GM13977 (cell line): ENCODE measurements around the gene HHAT.

Experiments used
- DNase-seq: peaks from one replicate; pipeline ENCODE4 v3.0.0; 2012; ENCODE audit warnings: low spot score
- in situ Hi-C: fragments of 300-500 bp; cut with MboI; formaldehyde crosslinking; loops from one replicate; pipeline ENCODE4 v1.12.0; 2022; ENCODE audit warnings: low sequenced_read_pairs, low pct_unique_long_range_greater_than_20kb, mixed read lengths, inconsistent platforms; ENCODE audit not compliant: unreplicated experiment
- TF ChIP-seq, protein P1 (sequence below): IDR thresholded peaks from 2 replicates; pipeline ENCODE4 v1.5.1; 2012; ENCODE audit warnings: mild to moderate bottlenecking, control low read depth; ENCODE audit not compliant: insufficient read depth; ENCODE audit errors: extremely low read depth, missing control alignments

Gene HHAT

DNA sequence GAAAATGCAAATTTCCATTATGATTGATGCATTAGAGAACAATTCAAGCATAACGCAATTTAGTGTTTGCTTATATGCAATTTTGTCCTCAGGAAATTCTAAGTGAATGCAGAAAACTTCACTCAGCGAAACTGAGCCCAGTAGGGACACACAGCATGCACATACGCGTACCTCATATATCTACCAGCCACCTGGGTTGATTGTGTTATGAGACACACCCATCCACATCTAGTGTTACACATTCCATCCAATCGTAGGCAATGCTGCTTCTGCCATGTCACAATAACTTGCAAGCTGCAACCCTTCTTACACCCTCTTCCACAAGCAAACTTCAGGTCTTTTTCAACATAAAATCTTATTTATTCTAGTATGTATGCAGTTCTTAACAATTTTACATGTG lies 312.9 kb downstream of the HHAT start:
- in situ Hi-C loops: no loop called here
- DNase-seq: no peak
- TF ChIP-seq, protein P1, sequence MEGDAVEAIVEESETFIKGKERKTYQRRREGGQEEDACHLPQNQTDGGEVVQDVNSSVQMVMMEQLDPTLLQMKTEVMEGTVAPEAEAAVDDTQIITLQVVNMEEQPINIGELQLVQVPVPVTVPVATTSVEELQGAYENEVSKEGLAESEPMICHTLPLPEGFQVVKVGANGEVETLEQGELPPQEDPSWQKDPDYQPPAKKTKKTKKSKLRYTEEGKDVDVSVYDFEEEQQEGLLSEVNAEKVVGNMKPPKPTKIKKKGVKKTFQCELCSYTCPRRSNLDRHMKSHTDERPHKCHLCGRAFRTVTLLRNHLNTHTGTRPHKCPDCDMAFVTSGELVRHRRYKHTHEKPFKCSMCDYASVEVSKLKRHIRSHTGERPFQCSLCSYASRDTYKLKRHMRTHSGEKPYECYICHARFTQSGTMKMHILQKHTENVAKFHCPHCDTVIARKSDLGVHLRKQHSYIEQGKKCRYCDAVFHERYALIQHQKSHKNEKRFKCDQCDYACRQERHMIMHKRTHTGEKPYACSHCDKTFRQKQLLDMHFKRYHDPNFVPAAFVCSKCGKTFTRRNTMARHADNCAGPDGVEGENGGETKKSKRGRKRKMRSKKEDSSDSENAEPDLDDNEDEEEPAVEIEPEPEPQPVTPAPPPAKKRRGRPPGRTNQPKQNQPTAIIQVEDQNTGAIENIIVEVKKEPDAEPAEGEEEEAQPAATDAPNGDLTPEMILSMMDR: no peak

DNA sequence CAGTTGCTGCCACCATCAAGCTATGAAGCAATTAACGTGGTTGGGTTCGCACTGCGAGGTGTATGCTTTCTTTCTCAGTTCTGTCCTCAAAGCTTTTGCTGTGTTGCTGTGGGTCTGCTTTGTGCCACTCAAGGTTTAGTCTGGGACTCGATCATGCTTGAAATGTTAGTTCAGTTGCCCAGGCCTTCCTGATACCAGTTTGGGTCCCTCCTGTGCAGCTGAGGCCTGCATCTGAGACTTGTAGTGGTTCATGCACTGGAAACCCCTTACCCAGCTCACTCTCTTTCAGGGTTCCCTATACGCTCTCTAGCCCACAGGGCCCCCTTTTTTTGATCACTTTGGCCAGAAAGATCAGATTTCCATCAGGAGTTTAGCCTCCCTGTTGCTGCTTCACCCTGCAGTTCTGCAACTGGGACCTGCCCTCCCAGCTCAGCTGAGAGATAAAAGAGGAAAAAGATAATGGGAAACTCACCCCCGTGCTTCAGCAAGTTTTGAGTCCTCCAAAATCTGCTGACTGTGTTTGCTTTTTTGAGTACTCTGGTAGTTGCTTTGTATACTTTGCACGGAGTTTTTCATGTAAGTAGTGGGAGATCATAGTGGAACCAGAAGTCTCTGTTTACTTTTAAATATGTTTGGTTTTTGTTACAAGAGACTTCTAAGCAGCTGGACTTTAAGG lies 317.0 kb downstream of the HHAT start:
- TF ChIP-seq, protein P1: no peak
- in situ Hi-C loops: no loop called here
- DNase-seq: no peak

DNA sequence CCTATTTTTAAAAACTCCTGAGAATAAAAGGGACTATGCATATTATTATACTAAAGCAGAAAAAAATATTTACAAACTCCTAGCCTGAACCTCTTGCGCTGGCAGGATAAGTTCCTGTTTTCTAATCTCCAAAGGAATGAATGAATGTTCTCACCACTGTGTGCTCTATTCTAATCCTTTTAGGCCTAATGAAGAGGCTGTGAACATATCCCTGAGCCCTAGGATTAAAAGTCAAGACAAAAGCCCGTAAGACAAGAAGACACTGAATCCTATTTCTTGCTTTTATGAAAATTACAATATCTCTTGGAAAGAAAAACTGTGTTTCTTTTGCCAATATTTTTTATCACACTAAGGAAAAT lies 317.5 kb downstream of the HHAT start:
- TF ChIP-seq, protein P1: no peak
- in situ Hi-C loops: no loop called here
- DNase-seq: no peak

DNA sequence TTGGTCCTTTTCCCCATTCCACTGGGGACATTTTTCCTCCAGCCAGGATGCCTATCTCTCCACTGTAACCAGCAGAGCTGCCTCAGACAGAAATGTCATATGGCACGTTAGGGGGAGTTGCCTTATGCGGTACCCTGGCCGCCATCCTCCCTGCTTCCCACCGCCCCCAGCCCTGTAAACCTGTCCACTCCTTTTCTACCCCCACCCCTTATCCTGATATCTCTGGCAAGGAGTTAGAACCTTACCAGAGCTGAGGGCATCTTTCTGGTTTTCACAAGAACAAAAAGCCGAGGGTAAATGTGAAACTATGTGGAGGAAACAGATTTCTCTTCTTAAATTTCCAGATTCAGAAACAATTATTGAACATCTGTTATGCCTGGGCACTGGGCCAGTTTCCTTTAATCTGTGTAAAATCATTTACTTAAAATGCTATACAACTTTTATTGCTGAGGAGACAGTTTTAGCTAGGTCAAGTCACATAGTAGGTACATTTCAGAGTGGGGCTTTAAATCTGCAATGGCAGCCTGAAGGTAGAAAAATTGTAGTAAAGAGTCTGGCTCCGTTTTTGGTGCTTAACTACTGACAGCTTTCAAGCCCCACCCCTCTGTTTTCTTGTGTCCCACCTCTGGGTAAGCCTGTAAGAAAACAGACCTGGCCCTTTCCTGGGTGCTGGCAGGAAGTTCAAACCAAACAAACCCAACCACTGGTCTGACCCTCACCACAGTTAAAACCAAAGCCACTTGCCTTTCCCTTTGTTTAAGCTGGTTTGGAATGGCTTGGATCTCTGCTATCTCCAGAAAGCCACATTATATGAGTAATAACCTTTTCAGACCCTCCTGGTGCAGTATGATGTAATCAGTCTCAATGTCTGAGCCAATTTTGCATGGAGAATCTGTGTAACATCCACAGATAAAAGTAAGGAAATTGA lies 319.0 kb downstream of the HHAT start:
- no peak for DNase-seq
- in situ Hi-C loops: no loop called here

DNA sequence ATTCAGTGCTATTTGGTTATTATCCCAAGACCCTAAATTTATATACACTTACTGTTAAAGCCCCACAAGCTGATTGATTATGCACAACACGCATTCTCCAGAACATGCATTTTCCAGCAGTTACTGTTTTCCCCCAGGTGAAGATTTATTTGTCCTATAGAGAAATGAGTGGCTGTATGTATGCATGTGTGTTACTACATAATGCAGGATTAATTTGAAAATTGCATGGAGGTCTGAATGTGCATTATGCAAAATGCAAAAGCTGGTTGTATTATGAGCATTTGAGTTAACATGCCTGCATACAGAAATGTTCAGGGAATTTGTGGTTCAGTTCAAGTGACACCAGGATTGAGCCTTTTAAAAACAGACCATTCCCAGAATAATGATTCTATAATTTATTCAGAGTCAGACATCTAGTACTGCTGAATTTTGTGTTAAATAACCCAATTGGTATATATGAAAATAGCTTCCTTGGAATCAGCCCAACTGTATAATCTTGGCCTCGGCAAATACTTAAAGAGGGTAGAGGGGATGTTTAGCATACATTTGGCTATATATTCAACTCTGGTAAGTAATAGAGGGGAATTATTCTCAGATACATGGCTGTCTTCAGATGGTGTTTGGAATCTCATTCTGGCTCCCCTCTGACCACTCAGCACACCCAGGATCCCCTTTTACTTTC lies 320.0 kb downstream of the HHAT start:
- in situ Hi-C loops: no loop called here
- no peak for DNase-seq
- TF ChIP-seq, protein P1: no peak

More for the DNA sequence above, 319.0 kb downstream of the HHAT start:
- TF ChIP-seq, protein P1: no peak

DNA sequence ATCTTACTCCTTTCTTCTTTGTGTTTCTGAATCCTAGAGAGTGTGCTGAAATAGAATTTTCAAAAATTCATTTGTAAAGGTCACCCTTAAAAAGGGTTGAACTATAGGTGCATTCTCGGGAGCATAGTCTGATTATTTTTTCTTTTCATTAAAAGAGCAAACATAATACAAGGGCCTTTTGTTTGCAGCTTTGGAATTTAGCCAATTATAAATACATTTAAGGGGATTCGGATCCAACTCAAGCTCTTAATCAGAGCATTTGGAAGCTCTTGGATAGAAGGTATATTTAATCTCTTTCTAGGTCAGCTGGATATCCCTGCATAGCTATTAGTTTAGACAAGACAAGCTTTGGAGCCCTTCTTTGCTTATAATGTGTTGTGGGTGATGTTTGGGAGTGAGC lies 321.7 kb downstream of the HHAT start:
- DNase-seq: no peak
- TF ChIP-seq, protein P1: no peak
- in situ Hi-C loops: no loop called here
